Activated B cell treated with CpG ODN at 0.5 μM for 24 hours (primary cell): Measurements from ENCODE around the gene SEC14L5. TPM values are rescaled to one million over a fixed set of nuclear protein-coding genes. Genes with fewer than 3 reads are reported as not detected.

ENCODE experiments used
- ATAC-seq: fragments of 200-7000 bp; cut with Tn5 transposase; one replicate; pipeline ENCODE4 v1.10.0; 2021; ENCODE audit warnings: low read depth, mild to moderate bottlenecking, moderate library complexity
- CTCF ChIA-PET: fragments of 350-600 bp; sonication (Branson Sonifier 250); formaldehyde crosslinking; loops from one replicate; lab custom pipeline; 2021; ENCODE audit warnings: antibody characterized with exemption; lab: Charles Lee
- POLR2A ChIA-PET: fragments of 350-600 bp; sonication (Branson Sonifier 250); formaldehyde crosslinking; loops from one replicate; lab custom pipeline; 2021; ENCODE audit warnings: antibody characterized with exemption; lab: Charles Lee
- DNase-seq: peaks from one replicate; pipeline ENCODE4 v3.0.0; 2022
- H3K27ac Mint-ChIP-seq: one replicate; pipeline ENCODE4 v1.8.0; 2020; ENCODE audit warnings: mixed read lengths
- H3K27me3 Mint-ChIP-seq: one replicate; pipeline ENCODE4 v1.8.0; 2021; ENCODE audit warnings: mixed read lengths
- H3K36me3 Mint-ChIP-seq: one replicate; pipeline ENCODE4 v1.8.0; 2021; ENCODE audit warnings: low read depth, mixed read lengths
- H3K4me1 Mint-ChIP-seq: one replicate; pipeline ENCODE4 v1.8.0; 2021; ENCODE audit warnings: mixed read lengths
- H3K4me3 Mint-ChIP-seq: one replicate; pipeline ENCODE4 v1.8.0; 2020; ENCODE audit warnings: mild to moderate bottlenecking, mixed read lengths
- H3K9me3 Mint-ChIP-seq: one replicate; pipeline ENCODE4 v1.8.0; 2020; ENCODE audit warnings: mixed read lengths
- intact Hi-C: fragments of 100-400 bp; cut with micrococcal nuclease; formaldehyde crosslinking; loops from one replicate; pipeline ENCODE4 v1.15.1; 2024
- total RNA-seq: library from RNA; stranded (reverse); gene quantifications from 2 replicates; pipeline ENCODE4 v1.2.3, GENCODE V29; 2022
- TF ChIP-seq, protein P1 (sequence below): fragments of 200-600 bp; IDR thresholded peaks from one replicate; pipeline ENCODE4 v1.8.0; 2022; ENCODE audit warnings: antibody characterized with exemption, mild to moderate bottlenecking

Gene SEC14L5
- total RNA-seq, 1 donor from 2014 or later: not detected

DNA sequence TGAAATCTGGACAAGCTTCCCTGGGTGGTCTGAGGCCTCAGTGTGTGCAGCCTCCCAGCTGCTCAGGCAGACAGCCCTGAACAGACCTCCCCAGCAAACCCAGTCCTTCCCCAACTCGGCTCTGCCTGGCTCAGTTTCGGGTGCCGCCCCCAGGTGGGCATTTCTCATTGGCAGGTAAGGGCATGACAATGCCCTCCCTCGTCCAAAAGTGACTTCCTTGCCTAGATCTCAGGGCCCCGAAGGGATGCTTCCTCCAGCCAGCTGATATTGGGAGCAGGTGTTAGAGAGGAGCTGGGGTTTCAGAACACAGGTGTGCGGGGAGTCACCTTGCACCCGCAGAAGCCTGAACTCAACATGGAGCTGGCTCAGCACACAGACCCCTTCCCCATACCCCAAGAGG is 17.4 kb upstream of the SEC14L5 start:
- no peak for ATAC-seq
- TF ChIP-seq, protein P1, sequence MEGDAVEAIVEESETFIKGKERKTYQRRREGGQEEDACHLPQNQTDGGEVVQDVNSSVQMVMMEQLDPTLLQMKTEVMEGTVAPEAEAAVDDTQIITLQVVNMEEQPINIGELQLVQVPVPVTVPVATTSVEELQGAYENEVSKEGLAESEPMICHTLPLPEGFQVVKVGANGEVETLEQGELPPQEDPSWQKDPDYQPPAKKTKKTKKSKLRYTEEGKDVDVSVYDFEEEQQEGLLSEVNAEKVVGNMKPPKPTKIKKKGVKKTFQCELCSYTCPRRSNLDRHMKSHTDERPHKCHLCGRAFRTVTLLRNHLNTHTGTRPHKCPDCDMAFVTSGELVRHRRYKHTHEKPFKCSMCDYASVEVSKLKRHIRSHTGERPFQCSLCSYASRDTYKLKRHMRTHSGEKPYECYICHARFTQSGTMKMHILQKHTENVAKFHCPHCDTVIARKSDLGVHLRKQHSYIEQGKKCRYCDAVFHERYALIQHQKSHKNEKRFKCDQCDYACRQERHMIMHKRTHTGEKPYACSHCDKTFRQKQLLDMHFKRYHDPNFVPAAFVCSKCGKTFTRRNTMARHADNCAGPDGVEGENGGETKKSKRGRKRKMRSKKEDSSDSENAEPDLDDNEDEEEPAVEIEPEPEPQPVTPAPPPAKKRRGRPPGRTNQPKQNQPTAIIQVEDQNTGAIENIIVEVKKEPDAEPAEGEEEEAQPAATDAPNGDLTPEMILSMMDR: no peak
- Mint-ChIP-seq H3K27ac (no peak overlapping the region), H3K4me1 (peaks cover 10% of the 10 kb centered on the region), H3K27me3 (peaks cover 25% of the 10 kb centered on the region), H3K9me3 (no peaks in the 10 kb centered on the region), H3K36me3 (no peaks in the 10 kb centered on the region), H3K4me3 (no peak overlapping the region)
- no peak for DNase-seq
- intact Hi-C loops: no loop called here
- CTCF ChIA-PET: no interaction called here
- POLR2A ChIA-PET: no interaction called here

DNA sequence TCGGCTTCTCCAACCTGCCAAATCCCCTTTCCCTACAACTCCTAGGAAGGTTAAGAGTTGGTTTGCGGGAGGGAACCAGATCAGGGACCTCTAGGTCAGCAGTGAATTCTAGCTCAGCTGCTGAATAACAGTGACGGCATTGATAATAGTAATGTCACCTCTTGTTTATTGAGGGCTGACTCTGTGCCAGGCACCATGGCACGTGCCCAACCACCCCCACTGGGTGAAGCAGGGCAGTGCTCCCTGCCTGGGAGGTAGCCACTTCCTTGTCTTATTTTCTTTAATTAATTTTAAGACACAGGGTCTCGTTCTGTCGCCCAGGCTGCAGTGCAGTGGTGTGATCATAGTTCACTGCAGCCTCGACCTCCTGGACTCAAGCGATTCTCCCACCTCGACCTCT is 15.6 kb upstream of the SEC14L5 start:
- TF ChIP-seq, protein P1: no peak
- H3K4me3 Mint-ChIP-seq: no peak overlapping the region
- no peak overlapping the region for H3K27ac Mint-ChIP-seq
- ChIA-PET CTCF (interaction anchor here (1.0 kb wide), 1 partner anchor 16 kb away, joined by 3 read pairs; the partner anchor contains the start of gene SEC14L5), POLR2A (no interaction called here)
- peaks cover 26% of the 10 kb centered on the region for H3K27me3 Mint-ChIP-seq
- H3K4me1 Mint-ChIP-seq: peaks cover 3% of the 10 kb centered on the region
- no peak for ATAC-seq
- no peaks in the 10 kb centered on the region for H3K9me3 Mint-ChIP-seq
- intact Hi-C loops: no loop called here
- no peaks in the 10 kb centered on the region for H3K36me3 Mint-ChIP-seq
- DNase-seq: no peak

DNA sequence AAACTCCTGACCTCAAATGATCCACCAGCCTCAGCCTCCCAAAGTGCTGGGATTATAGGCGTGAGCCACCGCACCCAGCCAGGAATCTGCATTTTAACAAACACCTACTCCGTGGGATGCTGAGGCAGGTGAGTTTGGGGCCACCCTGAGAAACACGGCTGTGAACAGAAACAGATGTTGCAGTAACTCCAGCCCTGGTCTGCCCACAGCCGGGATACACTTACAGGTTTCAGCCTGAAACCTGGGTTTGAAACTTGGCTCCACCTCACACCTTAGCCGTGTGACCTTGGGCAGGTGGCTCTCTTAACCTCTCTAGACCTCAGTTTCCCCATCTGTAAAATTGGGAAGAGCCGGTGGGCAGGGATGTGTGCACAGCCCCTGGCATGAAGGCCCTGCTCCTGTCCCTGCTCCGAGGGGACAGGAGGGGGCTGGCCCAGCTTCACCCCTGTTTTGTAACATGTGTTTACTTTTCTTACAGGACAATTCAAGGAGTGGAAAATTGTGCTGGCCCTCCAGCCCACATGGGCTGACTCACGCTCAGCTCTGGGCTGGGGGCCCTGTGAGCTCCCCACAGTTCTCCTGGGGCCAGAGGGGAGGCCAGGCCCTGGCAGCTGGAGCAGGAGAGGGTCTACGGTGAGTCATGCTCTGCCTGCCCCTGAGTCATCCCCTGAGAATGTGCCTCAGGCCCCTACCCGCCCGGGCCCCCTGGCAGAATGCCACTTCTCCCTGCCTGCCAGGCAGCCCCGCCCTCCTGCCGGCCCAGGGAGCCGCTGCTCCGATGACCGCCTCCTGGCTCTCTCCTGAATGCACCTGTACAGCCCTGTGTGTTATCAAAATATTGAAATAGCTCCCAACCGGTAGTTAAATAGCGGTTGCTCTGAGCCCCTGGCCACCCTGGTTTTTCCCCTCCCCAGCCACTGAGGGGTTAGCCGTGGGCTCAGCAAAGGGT is 13.5 kb upstream of the SEC14L5 start:
- H3K27ac Mint-ChIP-seq: no peak overlapping the region
- peaks cover 23% of the 10 kb centered on the region for H3K27me3 Mint-ChIP-seq
- CTCF ChIA-PET: interaction anchor here (0.6 kb wide), 1 partner anchor 27 kb away, joined by 3 read pairs; no protein-coding TSS in a partner anchor
- no peaks in the 10 kb centered on the region for H3K9me3 Mint-ChIP-seq
- POLR2A ChIA-PET: no interaction called here
- peaks cover 6% of the 10 kb centered on the region for H3K4me1 Mint-ChIP-seq
- peak; percentile 49 for ATAC-seq
- no peak overlapping the region for H3K4me3 Mint-ChIP-seq
- intact Hi-C loops: no loop called here
- no peak for DNase-seq
- no peaks in the 10 kb centered on the region for H3K36me3 Mint-ChIP-seq
- TF ChIP-seq, protein P1: no peak

DNA sequence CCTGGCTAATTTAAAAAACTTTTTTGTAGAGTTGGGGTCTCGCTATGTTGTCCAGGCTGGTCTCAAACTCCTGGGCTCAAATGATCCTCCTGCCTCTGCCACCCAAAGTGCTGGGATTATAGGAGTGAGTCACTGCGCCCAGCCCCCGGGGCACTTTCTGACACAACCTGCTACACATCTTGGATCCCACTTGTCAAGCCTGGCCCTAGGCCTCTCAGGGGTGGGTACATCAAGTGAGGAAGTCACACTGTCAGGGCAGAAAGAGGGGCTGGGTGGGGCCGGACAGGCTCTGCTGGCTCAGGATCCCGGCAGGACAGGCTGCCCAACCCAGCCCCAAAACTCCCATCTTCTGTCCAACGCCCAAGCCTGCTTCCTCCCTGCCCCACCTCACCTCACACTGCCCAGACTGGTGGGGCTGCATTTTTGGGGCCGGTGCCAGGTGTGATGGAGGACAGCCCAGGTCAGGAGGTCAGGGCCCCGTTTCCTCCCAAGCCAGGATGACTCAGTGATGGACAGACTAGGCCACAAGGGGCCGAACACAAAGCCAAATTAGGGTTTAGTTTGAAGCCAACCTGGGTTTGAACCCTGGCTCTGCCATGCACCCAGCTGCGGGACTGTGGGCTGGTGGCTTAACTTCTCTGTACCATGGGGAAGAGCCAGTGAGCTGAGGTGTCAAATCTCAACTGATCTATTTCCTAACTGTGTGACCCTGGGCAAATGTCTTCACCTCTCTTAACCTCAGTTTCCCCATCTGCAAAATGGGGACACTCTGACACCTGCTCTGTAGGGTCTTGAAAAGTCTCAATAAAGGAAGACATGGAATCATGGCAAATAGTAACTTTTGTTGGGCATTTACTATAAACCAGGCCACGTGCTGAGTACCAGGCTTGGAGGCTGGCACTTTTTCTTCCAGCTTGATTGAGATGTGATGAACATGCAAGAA is 12.3 kb upstream of the SEC14L5 start:
- Mint-ChIP-seq H3K27me3 (peaks cover 25% of the 10 kb centered on the region), H3K9me3 (no peaks in the 10 kb centered on the region), H3K36me3 (no peaks in the 10 kb centered on the region), H3K27ac (no peak overlapping the region), H3K4me1 (peaks cover 6% of the 10 kb centered on the region), H3K4me3 (no peak overlapping the region)
- DNase-seq: no peak
- ATAC-seq: no peak
- intact Hi-C loops: no loop called here
- TF ChIP-seq, protein P1: no peak
- CTCF ChIA-PET: interaction anchor here (0.6 kb wide), 1 partner anchor 28 kb away, joined by 3 read pairs; no protein-coding TSS in a partner anchor
- POLR2A ChIA-PET: no interaction called here
